OCI-LY3 (cell line): ENCODE measurements around the gene TRMT13.

Source experiments
- H2AFZ ChIP-seq: fragments of 200-600, 300-600 bp; shearing (Covaris generic); 2 replicates; pipeline ENCODE4 v1.6.0; 2014; ENCODE audit warnings: antibody characterized with exemption, low read depth, low read length
- H3K27ac ChIP-seq: fragments of 200-600, 300-600 bp; sonication (generic); 2 replicates; pipeline ENCODE4 v1.5.1; 2014; ENCODE audit warnings: mild to moderate bottlenecking, low read length, moderate library complexity, mixed read lengths
- H3K27me3 ChIP-seq: fragments of 200-600, 300-600 bp; sonication (generic); 2 replicates; pipeline ENCODE4 v1.6.1; 2014; ENCODE audit warnings: low read depth, low read length, mixed read lengths
- H3K36me3 ChIP-seq: fragments of 200-600, 300-600 bp; sonication (generic); replicated peaks from 2 replicates; pipeline ENCODE3; 2014; ENCODE audit warnings: low read depth, low read length, mixed read lengths
- H3K4me1 ChIP-seq: fragments of 300-600, 200-600 bp; sonication (generic); 2 replicates; pipeline ENCODE4 v1.6.1; 2014; ENCODE audit warnings: low read length, mixed read lengths
- H3K4me2 ChIP-seq: fragments of 200-600, 300-600 bp; sonication (generic); 2 replicates; pipeline ENCODE4 v1.6.1; 2014; ENCODE audit warnings: low read length, mixed read lengths
- H3K4me3 ChIP-seq: fragments of 300-600, 200-600 bp; sonication (generic); 2 replicates; pipeline ENCODE4 v1.5.1; 2014; ENCODE audit warnings: antibody characterized with exemption, mild to moderate bottlenecking, low read length, moderate library complexity
- H3K79me2 ChIP-seq: fragments of 300-600, 200-600 bp; shearing (Covaris generic); 2 replicates; pipeline ENCODE4 v1.6.1; 2014; ENCODE audit warnings: mild to moderate bottlenecking, low read length, mixed read lengths
- H3K9ac ChIP-seq: fragments of 300-600, 200-600 bp; shearing (Covaris generic); 2 replicates; pipeline ENCODE4 v1.6.0; 2014; ENCODE audit warnings: mild to moderate bottlenecking, low read length, moderate library complexity
- H3K9me3 ChIP-seq: fragments of 200-600, 300-600 bp; shearing (Covaris generic); 2 replicates; pipeline ENCODE4 v1.6.1; 2014; ENCODE audit warnings: low read length, mixed read lengths; ENCODE audit not compliant: insufficient read depth
- H4K20me1 ChIP-seq: fragments of 200-600, 300-600 bp; sonication (generic); 2 replicates; pipeline ENCODE4 v1.6.1; 2016; ENCODE audit warnings: low read length, mixed read lengths; ENCODE audit not compliant: insufficient read depth
- CTCF ChIP-seq: fragments of 200-600, 300-600 bp; sonication (generic); IDR thresholded peaks from 2 replicates; pipeline ENCODE4 v1.5.1; 2014; ENCODE audit warnings: antibody characterized with exemption, low read length, low read depth
- EZH2phosphoT487 ChIP-seq: fragments of 200-600 bp; shearing (Covaris generic); IDR thresholded peaks from 2 replicates; pipeline ENCODE4 v1.6.1; 2018; ENCODE audit warnings: antibody characterized with exemption, mixed run types, low read depth

Gene TRMT13

GRCh38 chr1:100132566-100133477 is at the start of gene TRMT13, which contains the start of gene SASS6:
TSS of gene TRMT13 (plus strand) at chr1:100133163. CDS start at chr1:100133169, 6 bp downstream.
TSS of gene SASS6 (minus strand) at chr1:100132930. CDS start at chr1:100132814, 116 bp downstream.
- H3K27me3 ChIP-seq = no peaks in the 10 kb centered on the region
- H4K20me1 ChIP-seq = no peaks in the 10 kb centered on the region
- H3K9ac ChIP-seq = peak within 1 kb of the TSS; percentile 85
- peak within 1 kb of the TSS; percentile 91 for H2AFZ ChIP-seq
- H3K4me1 ChIP-seq = peaks cover 23% of the 10 kb centered on the region
- no peaks in the 10 kb centered on the region for H3K36me3 ChIP-seq
- H3K9me3 ChIP-seq = no peaks in the 10 kb centered on the region
- H3K27ac ChIP-seq = peak within 1 kb of the TSS; percentile 59
- TF ChIP-seq CTCF = no peak
- no peak for TF ChIP-seq EZH2phosphoT487
- peak within 1 kb of the TSS; percentile 90 for H3K4me3 ChIP-seq
- peak within 1 kb of the TSS; percentile 96 for H3K4me2 ChIP-seq
- peaks cover 68% of the 10 kb centered on the region for H3K79me2 ChIP-seq

DNA sequence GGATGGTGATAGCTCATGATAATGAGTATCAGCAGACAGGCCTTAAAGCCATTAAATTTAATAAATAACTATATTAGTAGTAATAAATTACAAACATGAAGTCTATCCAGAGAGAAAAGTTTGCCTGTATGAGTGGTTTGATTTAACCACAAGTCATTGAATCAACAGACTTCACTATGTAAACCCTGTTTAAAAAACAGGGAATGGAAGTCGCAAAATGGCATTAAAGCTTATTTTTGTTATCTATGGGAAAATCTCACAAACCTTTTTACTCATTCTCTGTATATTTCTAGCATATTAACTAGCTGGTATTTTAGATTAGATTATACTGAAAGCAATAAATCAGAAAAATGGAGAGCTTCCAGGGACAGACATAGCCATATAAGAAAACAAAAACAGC is 45.6 kb upstream of the TRMT13 start:
- no peak overlapping the region for H3K4me3 ChIP-seq
- TF ChIP-seq EZH2phosphoT487 (no peak), CTCF (no peak)
- no peak overlapping the region for H3K27ac ChIP-seq
- no peak overlapping the region for H2AFZ ChIP-seq
- no peaks in the 10 kb centered on the region for H3K79me2 ChIP-seq
- no peaks in the 10 kb centered on the region for H4K20me1 ChIP-seq
- no peaks in the 10 kb centered on the region for H3K9me3 ChIP-seq
- H3K27me3 ChIP-seq = no peaks in the 10 kb centered on the region
- no peaks in the 10 kb centered on the region for H3K4me1 ChIP-seq
- H3K4me2 ChIP-seq = no peak overlapping the region
- no peak overlapping the region for H3K9ac ChIP-seq
- peaks cover 7% of the 10 kb centered on the region for H3K36me3 ChIP-seq

DNA sequence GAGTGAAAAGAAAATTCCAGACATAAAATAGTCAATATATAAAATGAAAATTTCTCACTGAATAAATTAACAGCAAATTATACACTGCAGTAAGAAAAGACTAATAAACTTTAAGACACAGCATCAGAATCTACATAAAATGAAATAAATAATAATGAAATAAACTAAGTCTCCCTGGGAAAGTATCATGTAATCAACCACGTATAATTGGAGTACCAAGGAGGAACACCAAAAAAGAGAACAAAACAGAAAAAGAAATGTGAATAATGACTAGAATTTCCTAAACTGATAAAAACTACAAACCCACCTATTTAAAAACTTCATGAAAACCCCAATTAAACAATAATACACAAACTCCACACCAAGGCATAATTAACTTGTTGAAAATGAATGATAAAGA is 43.9 kb upstream of the TRMT13 start:
- no peaks in the 10 kb centered on the region for H3K9me3 ChIP-seq
- peaks cover 4% of the 10 kb centered on the region for H3K36me3 ChIP-seq
- no peak for TF ChIP-seq EZH2phosphoT487
- TF ChIP-seq CTCF = no peak
- no peaks in the 10 kb centered on the region for H3K4me1 ChIP-seq
- H3K4me2 ChIP-seq = no peak overlapping the region
- no peaks in the 10 kb centered on the region for H3K79me2 ChIP-seq
- H3K27ac ChIP-seq = no peak overlapping the region
- no peak overlapping the region for H2AFZ ChIP-seq
- H3K27me3 ChIP-seq = no peaks in the 10 kb centered on the region
- H3K4me3 ChIP-seq = no peak overlapping the region
- H4K20me1 ChIP-seq = no peaks in the 10 kb centered on the region
- no peak overlapping the region for H3K9ac ChIP-seq

DNA sequence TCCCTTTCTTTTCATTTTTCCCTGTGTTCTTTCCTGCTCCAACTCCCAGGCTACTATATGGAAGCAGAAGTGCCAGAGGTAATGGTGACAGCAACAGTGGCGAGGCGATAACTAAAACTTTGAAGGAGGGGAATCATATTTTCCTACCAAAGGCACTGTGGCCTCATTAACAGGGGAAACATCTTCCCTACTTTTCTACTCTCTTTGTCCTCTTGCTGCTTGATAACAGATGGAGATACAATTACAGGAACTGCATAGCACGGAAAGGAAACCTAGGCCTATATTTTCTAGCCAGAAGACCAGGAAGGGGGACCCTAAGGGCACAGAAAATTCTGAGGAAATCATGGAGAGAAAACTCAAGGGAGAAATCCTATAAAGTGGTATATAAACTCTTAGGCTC is 42.5 kb upstream of the TRMT13 start:
- Histone ChIP-seq H4K20me1 (no peaks in the 10 kb centered on the region), H2AFZ (no peak overlapping the region), H3K27me3 (no peaks in the 10 kb centered on the region), H3K4me1 (no peaks in the 10 kb centered on the region), H3K9me3 (no peaks in the 10 kb centered on the region), H3K9ac (no peak overlapping the region), H3K36me3 (peaks cover 4% of the 10 kb centered on the region), H3K4me2 (no peak overlapping the region), H3K27ac (no peak overlapping the region), H3K4me3 (no peak overlapping the region), H3K79me2 (no peaks in the 10 kb centered on the region)
- no peak for TF ChIP-seq CTCF
- no peak for TF ChIP-seq EZH2phosphoT487
